Osteocyte (in vitro differentiated cells): Measurements from ENCODE around the gene DCAF5. TPM values are rescaled to one million over a fixed set of nuclear protein-coding genes. Genes with fewer than 3 reads are reported as not detected.

Source experiments
- DNase-seq: peaks from one replicate; pipeline ENCODE4 v3.0.0; 2021; ENCODE audit warnings: mixed read lengths; ENCODE audit not compliant: unreplicated experiment; ENCODE audit errors: extremely low spot score
- H3K27ac Mint-ChIP-seq: one replicate; pipeline ENCODE4 v1.8.0; 2021; ENCODE audit warnings: mild to moderate bottlenecking, mixed read lengths; ENCODE audit not compliant: unreplicated experiment
- H3K27me3 Mint-ChIP-seq: one replicate; pipeline ENCODE4 v1.8.0; 2021; ENCODE audit warnings: mixed read lengths; ENCODE audit not compliant: unreplicated experiment
- H3K36me3 Mint-ChIP-seq: one replicate; pipeline ENCODE4 v1.8.0; 2021; ENCODE audit warnings: mixed read lengths; ENCODE audit not compliant: unreplicated experiment
- H3K4me1 Mint-ChIP-seq: one replicate; pipeline ENCODE4 v1.8.0; 2021; ENCODE audit warnings: mixed read lengths; ENCODE audit not compliant: unreplicated experiment
- H3K4me3 Mint-ChIP-seq: one replicate; pipeline ENCODE4 v1.8.0; 2021; ENCODE audit warnings: mild to moderate bottlenecking, moderate library complexity, mixed read lengths; ENCODE audit not compliant: unreplicated experiment
- H3K9me3 Mint-ChIP-seq: one replicate; pipeline ENCODE4 v1.8.0; 2021; ENCODE audit warnings: mixed read lengths; ENCODE audit not compliant: unreplicated experiment
- total RNA-seq: library from RNA; stranded (reverse); gene quantifications from 2 replicates; pipeline ENCODE4 v1.2.1, GENCODE V29; 2021
- TF ChIP-seq, protein P1 (sequence below): fragments of 200-600 bp; sonication (generic); IDR thresholded peaks from 2 replicates; pipeline ENCODE4 v1.5.0; 2021; ENCODE audit warnings: antibody characterized with exemption, mild to moderate bottlenecking, moderate library complexity

Gene DCAF5
- total RNA-seq, 1 donor from 2014 or later, result 56.1 TPM

DNA sequence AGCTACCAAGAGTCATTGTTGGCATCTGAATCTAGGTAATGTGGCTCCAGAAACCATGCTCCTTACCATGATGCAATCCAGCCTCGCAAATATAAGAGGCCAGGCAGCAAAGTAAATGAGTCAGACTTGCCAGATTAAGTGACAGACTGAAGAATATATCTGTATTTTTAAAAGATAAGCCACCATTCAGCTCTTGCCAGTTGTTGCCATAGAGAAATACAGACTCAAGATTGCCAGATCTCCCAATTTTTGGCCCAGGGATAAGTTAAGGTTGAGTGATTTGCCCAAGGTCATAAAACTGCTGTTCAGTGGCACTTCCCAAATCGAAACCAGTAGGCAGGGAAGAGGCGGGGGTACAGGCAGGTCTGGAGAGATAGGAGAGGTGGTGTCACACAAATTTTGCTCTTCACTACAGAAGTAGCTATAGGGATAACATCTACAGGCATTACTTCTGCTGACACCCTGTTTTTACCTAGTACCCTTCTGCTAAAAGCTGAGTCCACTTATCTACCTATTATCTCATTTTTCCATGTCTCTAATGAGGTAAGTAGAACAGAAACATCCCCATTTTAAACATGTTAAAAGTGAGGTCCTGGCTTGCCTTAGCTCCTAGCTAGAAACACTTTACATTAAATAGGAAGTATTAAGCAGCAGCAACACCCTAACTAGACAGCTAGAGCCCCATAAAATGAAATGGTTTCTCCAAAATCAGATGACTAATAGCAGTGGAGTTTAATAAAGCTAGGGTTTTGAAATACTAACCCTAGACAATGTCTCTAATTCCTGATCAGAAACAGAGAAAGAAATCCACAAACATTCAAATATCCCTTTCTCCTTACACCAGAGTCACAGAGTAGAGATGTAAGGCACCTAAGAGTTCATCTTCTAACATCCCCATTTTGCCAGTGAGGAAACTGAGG, 19.5 kb downstream of the DCAF5 start:
- peaks cover 50% of the 10 kb centered on the region for H3K4me1 Mint-ChIP-seq
- no peak overlapping the region for H3K4me3 Mint-ChIP-seq
- no peak for DNase-seq
- TF ChIP-seq, protein P1, sequence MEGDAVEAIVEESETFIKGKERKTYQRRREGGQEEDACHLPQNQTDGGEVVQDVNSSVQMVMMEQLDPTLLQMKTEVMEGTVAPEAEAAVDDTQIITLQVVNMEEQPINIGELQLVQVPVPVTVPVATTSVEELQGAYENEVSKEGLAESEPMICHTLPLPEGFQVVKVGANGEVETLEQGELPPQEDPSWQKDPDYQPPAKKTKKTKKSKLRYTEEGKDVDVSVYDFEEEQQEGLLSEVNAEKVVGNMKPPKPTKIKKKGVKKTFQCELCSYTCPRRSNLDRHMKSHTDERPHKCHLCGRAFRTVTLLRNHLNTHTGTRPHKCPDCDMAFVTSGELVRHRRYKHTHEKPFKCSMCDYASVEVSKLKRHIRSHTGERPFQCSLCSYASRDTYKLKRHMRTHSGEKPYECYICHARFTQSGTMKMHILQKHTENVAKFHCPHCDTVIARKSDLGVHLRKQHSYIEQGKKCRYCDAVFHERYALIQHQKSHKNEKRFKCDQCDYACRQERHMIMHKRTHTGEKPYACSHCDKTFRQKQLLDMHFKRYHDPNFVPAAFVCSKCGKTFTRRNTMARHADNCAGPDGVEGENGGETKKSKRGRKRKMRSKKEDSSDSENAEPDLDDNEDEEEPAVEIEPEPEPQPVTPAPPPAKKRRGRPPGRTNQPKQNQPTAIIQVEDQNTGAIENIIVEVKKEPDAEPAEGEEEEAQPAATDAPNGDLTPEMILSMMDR, result no peak
- H3K27ac Mint-ChIP-seq, result peak overlapping the region; percentile 76
- no peaks in the 10 kb centered on the region for H3K9me3 Mint-ChIP-seq
- peaks cover 3% of the 10 kb centered on the region for H3K36me3 Mint-ChIP-seq
- H3K27me3 Mint-ChIP-seq, result no peaks in the 10 kb centered on the region

DNA sequence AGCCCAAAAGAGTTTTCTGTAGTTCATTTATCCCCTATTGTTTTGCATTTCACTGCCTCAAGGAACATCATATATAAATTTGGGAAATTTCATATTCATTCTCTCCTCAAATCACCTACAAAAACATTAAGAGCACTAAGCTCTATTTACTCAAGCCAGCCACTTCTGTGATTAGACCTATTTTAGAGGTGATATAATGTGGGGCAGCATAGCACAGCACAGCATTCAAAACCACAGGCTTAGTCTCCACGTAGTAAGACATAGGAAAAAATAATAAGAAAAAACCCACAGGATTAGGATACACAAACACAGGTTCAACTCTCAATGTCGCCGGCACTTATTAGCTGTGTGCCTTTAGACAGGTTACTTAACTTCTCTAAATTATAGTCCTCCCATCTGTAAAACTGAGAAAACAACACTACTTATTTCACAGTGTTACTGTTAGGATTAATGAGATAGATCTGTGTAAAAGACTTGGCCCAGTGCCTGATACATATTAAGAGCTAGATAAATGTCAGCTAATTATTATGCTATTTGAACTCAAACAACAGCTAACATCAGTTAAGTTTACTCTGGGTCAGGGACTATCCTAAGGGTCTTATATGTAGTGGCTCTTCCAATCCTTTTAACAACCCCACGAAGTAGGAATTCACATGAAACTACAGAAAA, 20.3 kb downstream of the DCAF5 start:
- Mint-ChIP-seq H3K27ac (peak overlapping the region; percentile 76), H3K4me1 (peaks cover 48% of the 10 kb centered on the region), H3K36me3 (no peaks in the 10 kb centered on the region), H3K9me3 (no peaks in the 10 kb centered on the region), H3K27me3 (no peaks in the 10 kb centered on the region), H3K4me3 (no peak overlapping the region)
- DNase-seq, result no peak
- TF ChIP-seq, protein P1, result no peak

DNA sequence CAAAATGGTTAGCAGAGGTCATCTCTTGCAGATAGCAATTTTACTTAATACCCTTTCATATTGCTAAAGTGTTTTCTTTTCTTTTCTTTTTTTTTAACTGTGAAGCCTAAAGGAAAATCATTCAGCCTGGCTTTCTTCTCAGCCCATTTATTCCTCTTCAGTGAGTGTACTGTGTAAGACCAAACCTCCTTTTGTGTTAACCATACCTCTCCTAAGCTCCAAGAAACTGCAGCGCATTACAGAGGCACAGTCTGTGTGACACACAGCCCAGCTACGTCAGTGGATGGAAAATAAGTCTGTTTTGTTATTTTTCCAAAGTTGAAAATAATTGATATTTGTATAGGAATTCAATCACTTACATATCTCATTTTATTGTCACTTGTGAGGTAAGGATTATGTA, 21.7 kb downstream of the DCAF5 start:
- DNase-seq, result no peak
- TF ChIP-seq, protein P1, result no peak
- H3K4me3 Mint-ChIP-seq, result no peak overlapping the region

DNA sequence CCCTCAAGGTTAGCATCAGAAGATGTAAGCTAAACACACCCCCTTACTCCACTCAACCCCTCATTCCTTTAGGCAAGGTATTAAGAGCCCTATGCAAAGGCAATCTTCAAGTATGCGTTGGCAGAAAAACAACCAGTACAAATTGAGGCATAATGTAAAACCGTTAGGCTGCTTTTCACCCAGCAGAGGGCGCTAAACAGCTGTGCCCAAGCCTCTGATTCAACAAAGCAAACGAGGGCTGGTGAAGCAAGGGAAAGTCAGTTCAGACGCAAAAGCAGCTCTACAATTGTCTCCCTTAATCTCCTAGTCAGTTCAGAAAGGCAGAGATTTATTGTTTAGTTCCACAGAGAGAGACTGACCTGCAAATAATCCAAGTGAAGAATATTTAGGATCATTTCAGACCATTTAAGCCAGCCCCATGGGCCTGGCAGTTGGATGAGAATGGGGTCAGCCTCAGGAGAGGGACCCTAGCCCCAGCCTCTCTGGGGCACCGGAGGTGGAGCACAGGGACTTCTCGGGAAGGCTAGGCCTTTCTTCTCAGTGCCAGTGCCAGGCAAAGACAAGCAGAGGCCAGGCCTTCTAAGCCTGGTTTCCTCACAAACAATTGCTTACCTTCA, 23.5 kb downstream of the DCAF5 start:
- peak overlapping the region; percentile 87 for H3K27ac Mint-ChIP-seq
- no peaks in the 10 kb centered on the region for H3K9me3 Mint-ChIP-seq
- no peak for DNase-seq
- TF ChIP-seq, protein P1, result peak; percentile 95
- no peak overlapping the region for H3K4me3 Mint-ChIP-seq
- peaks cover 45% of the 10 kb centered on the region for H3K4me1 Mint-ChIP-seq
- H3K36me3 Mint-ChIP-seq, result no peaks in the 10 kb centered on the region
- no peaks in the 10 kb centered on the region for H3K27me3 Mint-ChIP-seq

More for the DNA sequence above, 21.7 kb downstream of the DCAF5 start:
- no peaks in the 10 kb centered on the region for H3K9me3 Mint-ChIP-seq
- H3K4me1 Mint-ChIP-seq, result peaks cover 43% of the 10 kb centered on the region
- no peaks in the 10 kb centered on the region for H3K27me3 Mint-ChIP-seq
- no peaks in the 10 kb centered on the region for H3K36me3 Mint-ChIP-seq
- no peak overlapping the region for H3K27ac Mint-ChIP-seq

DNA sequence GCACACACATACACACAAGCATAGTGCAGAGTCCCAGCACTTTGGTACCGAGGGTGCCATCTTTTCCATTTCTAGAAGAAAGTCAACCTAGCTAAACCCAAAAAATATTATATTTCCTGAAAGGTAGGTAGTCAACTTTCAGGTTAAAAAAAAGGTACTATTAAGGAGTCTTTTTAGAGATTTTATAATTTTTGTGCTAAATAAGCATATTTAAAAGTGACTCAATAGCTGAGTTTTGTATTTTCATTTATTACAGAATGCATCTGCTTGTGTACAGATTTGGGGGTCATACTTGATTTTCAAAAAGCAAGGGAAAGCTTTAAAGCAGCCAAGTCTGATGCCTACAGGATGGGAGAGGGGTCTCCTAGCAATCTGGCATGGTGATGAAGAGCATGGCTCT, 34.6 kb downstream of the DCAF5 start:
- H3K27me3 Mint-ChIP-seq, result no peaks in the 10 kb centered on the region
- TF ChIP-seq, protein P1, result no peak
- H3K27ac Mint-ChIP-seq, result no peak overlapping the region
- peaks cover 2% of the 10 kb centered on the region for H3K4me1 Mint-ChIP-seq
- H3K4me3 Mint-ChIP-seq, result no peak overlapping the region
- H3K9me3 Mint-ChIP-seq, result no peaks in the 10 kb centered on the region
- H3K36me3 Mint-ChIP-seq, result peaks cover 65% of the 10 kb centered on the region
- no peak for DNase-seq
